T-helper 17 cell (primary cell): ENCODE data around the gene CABP4. TPM values are rescaled to one million over a fixed set of nuclear protein-coding genes. Genes with fewer than 3 reads are reported as not detected.
A peak's percentile ranks its signal among the peaks of the same experiment; 100 is the strongest.

Experiments used
- ATAC-seq: fragments of 150-1000 bp; cut with Tn5 transposase; 2 replicates; pipeline ENCODE4 v1.10.0; 2021; ENCODE audit warnings: mild to moderate bottlenecking, moderate library complexity
- DNase-seq, 3 donors: peaks; one replicate each; pipeline versions ENCODE4 v3.0.0 to v3.0.0-alpha.2; 2020 to 2021
- H3K9me3 ChIP-seq: one replicate; pipeline ENCODE4 v1.7.0; 2013; ENCODE audit warnings: low read length, mild to moderate bottlenecking; ENCODE audit not compliant: control insufficient read depth, poor library complexity, severe bottlenecking
- H3K27ac Mint-ChIP-seq: one replicate; pipeline ENCODE4 v1.8.0; 2022; ENCODE audit warnings: mild to moderate bottlenecking, moderate library complexity, mixed read lengths
- H3K27me3 Mint-ChIP-seq: one replicate; pipeline ENCODE4 v1.8.0; 2022; ENCODE audit warnings: mixed read lengths
- H3K36me3 Mint-ChIP-seq: one replicate; pipeline ENCODE4 v1.8.0; 2022; ENCODE audit warnings: low read depth, mixed read lengths
- H3K4me1 Mint-ChIP-seq: one replicate; pipeline ENCODE4 v1.8.0; 2022; ENCODE audit warnings: mild to moderate bottlenecking, mixed read lengths
- H3K4me3 Mint-ChIP-seq: one replicate; pipeline ENCODE4 v1.8.0; 2022; ENCODE audit warnings: mild to moderate bottlenecking, moderate library complexity, mixed read lengths
- total RNA-seq, 4 donors: library from RNA in 2 of 4; stranded (reverse) in 2 of 4; gene quantifications; one replicate each; pipeline ENCODE4 v1.2.3 and lab custom pipeline; 2022 to 2026

CABP4 gene
- total RNA-seq, 2 donors from 2014 or later, result 7.5 to 12.1 TPM

GRCh38 chr11:67435031-67435726, 20.0 kb upstream of the CABP4 start:
- ATAC-seq, result no peak
- H3K9me3 ChIP-seq, result no peaks in the 10 kb centered on the region
- DNase-seq, result no peak
- H3K4me1 Mint-ChIP-seq, result peaks cover 52% of the 10 kb centered on the region
- no peaks in the 10 kb centered on the region for H3K36me3 Mint-ChIP-seq
- H3K27ac Mint-ChIP-seq, result peak overlapping the region; percentile 96
- peak overlapping the region; percentile 97 for H3K4me3 Mint-ChIP-seq
- H3K27me3 Mint-ChIP-seq, result no peaks in the 10 kb centered on the region

- Mint-ChIP-seq H3K27ac (peak overlapping the region; percentile 96), H3K4me3 (peak overlapping the region; percentile 97), H3K4me1 (peaks cover 58% of the 10 kb centered on the region), H3K36me3 (no peaks in the 10 kb centered on the region), H3K27me3 (no peaks in the 10 kb centered on the region)
- H3K9me3 ChIP-seq, result no peaks in the 10 kb centered on the region
- ATAC-seq (no peak), DNase-seq (no peak)
These were observed 19.3 kb upstream of the CABP4 start for GRCh38 chr11:67435727-67436458.

- H3K4me1 Mint-ChIP-seq, result peaks cover 61% of the 10 kb centered on the region
- peak overlapping the region; percentile 97 for H3K4me3 Mint-ChIP-seq
- H3K36me3 Mint-ChIP-seq, result no peaks in the 10 kb centered on the region
These were observed 18.6 kb upstream of the CABP4 start for GRCh38 chr11:67436459-67437081.

GRCh38 chr11:67437082-67437808, 17.9 kb upstream of the CABP4 start, which contains the start of gene PTPRCAP:
Gene PTPRCAP (minus strand): TSS chr11:67437682. CDS start chr11:67437619, 63 bp downstream.
- Mint-ChIP-seq H3K4me1 (peaks cover 58% of the 10 kb centered on the region), H3K36me3 (no peaks in the 10 kb centered on the region), H3K27ac (peak within 1 kb of the TSS; percentile 97), H3K4me3 (peak within 1 kb of the TSS; percentile 97), H3K27me3 (no peaks in the 10 kb centered on the region)
- peak; percentile 57 to 75 (median 64) for DNase-seq
- no peaks in the 10 kb centered on the region for H3K9me3 ChIP-seq
- ATAC-seq, result peak; percentile 64

More at GRCh38 chr11:67436459-67437081, 18.6 kb upstream of the CABP4 start:
- ATAC-seq, result peak; percentile 26
- no peak for DNase-seq
- Mint-ChIP-seq H3K27me3 (no peaks in the 10 kb centered on the region), H3K27ac (peak overlapping the region; percentile 96)
- H3K9me3 ChIP-seq, result no peaks in the 10 kb centered on the region

GRCh38 chr11:67437809-67438157, 17.4 kb upstream of the CABP4 start:
- no peaks in the 10 kb centered on the region for H3K27me3 Mint-ChIP-seq
- peak overlapping the region; percentile 97 for H3K4me3 Mint-ChIP-seq
- H3K27ac Mint-ChIP-seq, result peak overlapping the region; percentile 96
- H3K9me3 ChIP-seq, result no peaks in the 10 kb centered on the region
- H3K4me1 Mint-ChIP-seq, result peaks cover 57% of the 10 kb centered on the region
- DNase-seq (no peak), ATAC-seq (no peak)
- H3K36me3 Mint-ChIP-seq, result no peaks in the 10 kb centered on the region

- H3K27ac Mint-ChIP-seq, result peak overlapping the region; percentile 97
- DNase-seq, result peak; percentile 69 to 73 (median 72)
- H3K4me3 Mint-ChIP-seq, result peak overlapping the region; percentile 97
- peak; percentile 63 for ATAC-seq
- H3K27me3 Mint-ChIP-seq, result no peaks in the 10 kb centered on the region
- peaks cover 57% of the 10 kb centered on the region for H3K4me1 Mint-ChIP-seq
- no peaks in the 10 kb centered on the region for H3K36me3 Mint-ChIP-seq
- no peaks in the 10 kb centered on the region for H3K9me3 ChIP-seq
These were observed 16.8 kb upstream of the CABP4 start for GRCh38 chr11:67438158-67438902.

- no peaks in the 10 kb centered on the region for H3K9me3 ChIP-seq
- Mint-ChIP-seq H3K27me3 (no peaks in the 10 kb centered on the region), H3K36me3 (no peaks in the 10 kb centered on the region), H3K4me3 (peak overlapping the region; percentile 97), H3K27ac (peak overlapping the region; percentile 97), H3K4me1 (peaks cover 55% of the 10 kb centered on the region)
- DNase-seq, result no peak
- no peak for ATAC-seq
These were observed 15.6 kb upstream of the CABP4 start for GRCh38 chr11:67439321-67440228.

GRCh38 chr11:67440229-67441097, 14.7 kb upstream of the CABP4 start:
- ATAC-seq (no peak), DNase-seq (no peak)
- peak overlapping the region; percentile 97 for H3K27ac Mint-ChIP-seq
- no peaks in the 10 kb centered on the region for H3K9me3 ChIP-seq
- H3K27me3 Mint-ChIP-seq, result no peaks in the 10 kb centered on the region
- peaks cover 60% of the 10 kb centered on the region for H3K4me1 Mint-ChIP-seq
- peak overlapping the region; percentile 97 for H3K4me3 Mint-ChIP-seq
- H3K36me3 Mint-ChIP-seq, result no peaks in the 10 kb centered on the region

GRCh38 chr11:67441098-67441563, 14.0 kb upstream of the CABP4 start:
- no peaks in the 10 kb centered on the region for H3K9me3 ChIP-seq
- H3K27me3 Mint-ChIP-seq, result no peaks in the 10 kb centered on the region
- no peaks in the 10 kb centered on the region for H3K36me3 Mint-ChIP-seq
- peaks cover 62% of the 10 kb centered on the region for H3K4me1 Mint-ChIP-seq
- ATAC-seq (no peak), DNase-seq (no peak)
- H3K4me3 Mint-ChIP-seq, result peak overlapping the region; percentile 97
- H3K27ac Mint-ChIP-seq, result peak overlapping the region; percentile 97

GRCh38 chr11:67441731-67442351, 13.3 kb upstream of the CABP4 start:
- Mint-ChIP-seq H3K4me1 (peaks cover 60% of the 10 kb centered on the region), H3K4me3 (peak overlapping the region; percentile 61), H3K27ac (peak overlapping the region; percentile 97), H3K27me3 (no peaks in the 10 kb centered on the region), H3K36me3 (no peaks in the 10 kb centered on the region)
- no peaks in the 10 kb centered on the region for H3K9me3 ChIP-seq
- ATAC-seq (peak; percentile 13), DNase-seq (no peak)
